GM13977 (cell line): ENCODE results near the gene REEP3.

Experiments used
- DNase-seq: peaks from one replicate; pipeline ENCODE4 v3.0.0; 2012; ENCODE audit warnings: low spot score
- CTCF ChIP-seq: IDR thresholded peaks from 2 replicates; pipeline ENCODE4 v1.5.1; 2012; ENCODE audit warnings: mild to moderate bottlenecking, control low read depth; ENCODE audit not compliant: insufficient read depth; ENCODE audit errors: extremely low read depth, missing control alignments
- in situ Hi-C: fragments of 300-500 bp; cut with MboI; formaldehyde crosslinking; loops from one replicate; pipeline ENCODE4 v1.12.0; 2022; ENCODE audit warnings: low sequenced_read_pairs, low pct_unique_long_range_greater_than_20kb, mixed read lengths, inconsistent platforms; ENCODE audit not compliant: unreplicated experiment

REEP3 gene

GRCh38 chr10:63627396-63627795 is 106.2 kb downstream of the REEP3 start:
- no peak for DNase-seq
- in situ Hi-C loops = loop anchor here (10.0 kb wide), 1 partner anchor 93 kb away; no protein-coding TSS in a partner anchor
- no peak for TF ChIP-seq CTCF

GRCh38 chr10:63627881-63628296 is 106.7 kb downstream of the REEP3 start:
- no peak for TF ChIP-seq CTCF
- no peak for DNase-seq
- in situ Hi-C loops = loop anchor here (10.0 kb wide), 1 partner anchor 93 kb away; no protein-coding TSS in a partner anchor

GRCh38 chr10:63628526-63629362 is 107.5 kb downstream of the REEP3 start:
- TF ChIP-seq CTCF = no peak
- peak; percentile 66 for DNase-seq
- in situ Hi-C loops = loop anchor here (10.0 kb wide), 1 partner anchor 94 kb away; no protein-coding TSS in a partner anchor

- TF ChIP-seq CTCF = peak; percentile 80
Measured at GRCh38 chr10:63629363-63630084, 108.3 kb downstream of the REEP3 start.

GRCh38 chr10:63630085-63630930 is 109.1 kb downstream of the REEP3 start:
- in situ Hi-C loops = loop anchor here (10.0 kb wide), 1 partner anchor 84 kb away; no protein-coding TSS in a partner anchor
- DNase-seq = peak; percentile 86
- TF ChIP-seq CTCF = no peak

More at GRCh38 chr10:63629363-63630084, 108.3 kb downstream of the REEP3 start:
- in situ Hi-C loops = loop anchor here (10.0 kb wide), 2 partner anchors 85 to 95 kb away; no protein-coding TSS in a partner anchor
- DNase-seq = peak; percentile 66
